AG04449 (cell line): ENCODE measurements around the gene PSME1.

Source experiments
- CTCF ChIA-PET: fragments of 350-600 bp; formaldehyde crosslinking; extraction: SDS; loops from one replicate; lab custom pipeline; 2021; ENCODE audit warnings: antibody characterized with exemption; lab: Yijun Ruan, JAX
- POLR2A ChIA-PET: fragments of 400-600, 350-600 bp; formaldehyde crosslinking; extraction: SDS; loops from one replicate; lab custom pipeline; 2020; ENCODE audit warnings: antibody characterized with exemption, inconsistent platforms; lab: Yijun Ruan, JAX
- DNase-seq: peaks from one replicate; pipeline ENCODE4 v3.0.0-alpha.2; 2010; ENCODE audit warnings: low read depth, low spot score
- H3K4me3 ChIP-seq: 2 replicates; pipeline ENCODE4 v1.5.1; 2011; ENCODE audit warnings: low read depth, mild to moderate bottlenecking, control low read depth, low read length
- TF ChIP-seq, protein P1 (sequence below): IDR thresholded peaks from one replicate; pipeline ENCODE4 v1.5.1; 2011; ENCODE audit warnings: mild to moderate bottlenecking, moderate library complexity, low read length, control low read depth, inconsistent platforms; ENCODE audit not compliant: insufficient read depth; ENCODE audit errors: missing control alignments

PSME1 gene

DNA sequence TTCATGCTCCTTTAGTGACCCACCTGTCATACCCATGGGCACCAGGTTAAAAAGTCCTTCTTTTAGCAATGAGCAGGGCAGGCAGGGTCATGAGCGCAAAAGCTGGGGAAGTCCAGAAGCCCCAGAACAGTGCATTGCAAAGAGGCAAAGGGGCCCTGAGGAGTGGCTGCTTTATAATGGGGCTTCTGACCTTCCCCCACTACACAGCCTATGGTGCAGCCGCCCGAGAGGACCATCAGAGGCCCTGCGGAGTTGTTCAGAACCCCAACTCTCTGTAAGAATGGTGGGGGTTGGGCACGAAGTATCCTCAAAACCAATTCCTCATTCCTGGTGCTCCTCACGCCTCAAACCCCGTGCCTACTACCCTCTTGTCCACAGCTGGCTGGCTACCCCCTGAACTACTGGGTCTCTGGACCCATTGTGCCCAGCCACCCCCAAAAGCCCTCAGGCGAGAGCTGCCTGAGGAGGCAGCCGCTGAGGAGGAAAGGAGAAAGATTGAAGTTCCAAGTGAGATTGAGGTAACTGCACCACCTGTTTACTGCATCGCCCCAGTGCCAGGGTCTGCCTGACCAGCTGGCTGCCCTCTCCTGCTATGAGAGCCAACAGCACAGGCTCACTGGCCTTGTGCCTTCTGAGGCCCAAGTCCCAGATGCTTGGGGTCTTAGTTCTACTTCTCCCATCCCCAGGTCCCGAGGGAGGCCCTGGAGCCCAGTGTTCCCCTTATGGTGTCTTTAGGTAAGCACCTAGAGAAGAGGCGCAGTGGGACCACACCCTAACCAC is 42.6 kb downstream of the PSME1 start:
- H3K4me3 ChIP-seq: no peak overlapping the region
- ChIA-PET CTCF (interaction anchor here (1.1 to 3.3 kb wide), 2 partner anchors 18 to 118 kb away, joined by 3 to 18 read pairs; partner anchors contain the start of gene IRF9), POLR2A (no interaction called here)
- no peak for DNase-seq
- TF ChIP-seq, protein P1, sequence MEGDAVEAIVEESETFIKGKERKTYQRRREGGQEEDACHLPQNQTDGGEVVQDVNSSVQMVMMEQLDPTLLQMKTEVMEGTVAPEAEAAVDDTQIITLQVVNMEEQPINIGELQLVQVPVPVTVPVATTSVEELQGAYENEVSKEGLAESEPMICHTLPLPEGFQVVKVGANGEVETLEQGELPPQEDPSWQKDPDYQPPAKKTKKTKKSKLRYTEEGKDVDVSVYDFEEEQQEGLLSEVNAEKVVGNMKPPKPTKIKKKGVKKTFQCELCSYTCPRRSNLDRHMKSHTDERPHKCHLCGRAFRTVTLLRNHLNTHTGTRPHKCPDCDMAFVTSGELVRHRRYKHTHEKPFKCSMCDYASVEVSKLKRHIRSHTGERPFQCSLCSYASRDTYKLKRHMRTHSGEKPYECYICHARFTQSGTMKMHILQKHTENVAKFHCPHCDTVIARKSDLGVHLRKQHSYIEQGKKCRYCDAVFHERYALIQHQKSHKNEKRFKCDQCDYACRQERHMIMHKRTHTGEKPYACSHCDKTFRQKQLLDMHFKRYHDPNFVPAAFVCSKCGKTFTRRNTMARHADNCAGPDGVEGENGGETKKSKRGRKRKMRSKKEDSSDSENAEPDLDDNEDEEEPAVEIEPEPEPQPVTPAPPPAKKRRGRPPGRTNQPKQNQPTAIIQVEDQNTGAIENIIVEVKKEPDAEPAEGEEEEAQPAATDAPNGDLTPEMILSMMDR: no peak

DNA sequence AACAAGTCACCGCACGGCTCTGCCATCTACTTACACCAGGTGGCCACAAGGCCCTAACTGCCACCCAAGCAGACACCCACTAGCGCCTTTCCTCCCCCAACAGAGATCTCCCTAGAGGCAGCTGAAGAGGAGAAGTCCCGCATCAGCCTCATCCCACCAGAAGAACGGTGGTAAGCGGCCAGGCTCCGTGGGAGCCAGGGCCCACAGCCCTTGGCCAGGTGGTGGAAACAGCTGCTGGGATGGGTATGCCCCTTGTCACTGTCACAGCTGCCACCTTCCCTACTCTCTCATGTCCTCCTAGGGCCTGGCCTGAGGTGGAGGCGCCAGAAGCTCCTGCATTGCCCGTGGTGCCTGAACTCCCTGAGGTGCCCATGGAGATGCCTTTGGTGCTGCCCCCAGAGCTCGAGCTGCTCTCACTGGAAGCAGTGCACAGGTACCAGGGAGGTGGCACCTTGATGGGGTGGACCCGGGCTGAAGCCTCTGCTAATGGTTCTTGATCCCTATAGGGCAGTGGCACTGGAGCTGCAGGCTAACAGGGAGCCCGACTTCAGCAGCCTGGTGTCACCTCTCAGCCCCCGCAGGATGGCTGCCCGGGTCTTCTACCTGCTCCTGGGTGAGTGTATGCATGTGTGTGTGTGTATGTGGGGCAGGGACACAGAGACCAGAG is 43.4 kb downstream of the PSME1 start:
- H3K4me3 ChIP-seq: no peak overlapping the region
- TF ChIP-seq, protein P1: no peak
- CTCF ChIA-PET: interaction anchor here (1.1 to 3.3 kb wide), 2 partner anchors 18 to 117 kb away, joined by 3 to 18 read pairs; partner anchors contain the start of gene IRF9
- POLR2A ChIA-PET: interaction anchor here (0.8 kb wide), 1 partner anchor 16 kb away, joined by 4 read pairs; no protein-coding TSS in a partner anchor
- no peak for DNase-seq

DNA sequence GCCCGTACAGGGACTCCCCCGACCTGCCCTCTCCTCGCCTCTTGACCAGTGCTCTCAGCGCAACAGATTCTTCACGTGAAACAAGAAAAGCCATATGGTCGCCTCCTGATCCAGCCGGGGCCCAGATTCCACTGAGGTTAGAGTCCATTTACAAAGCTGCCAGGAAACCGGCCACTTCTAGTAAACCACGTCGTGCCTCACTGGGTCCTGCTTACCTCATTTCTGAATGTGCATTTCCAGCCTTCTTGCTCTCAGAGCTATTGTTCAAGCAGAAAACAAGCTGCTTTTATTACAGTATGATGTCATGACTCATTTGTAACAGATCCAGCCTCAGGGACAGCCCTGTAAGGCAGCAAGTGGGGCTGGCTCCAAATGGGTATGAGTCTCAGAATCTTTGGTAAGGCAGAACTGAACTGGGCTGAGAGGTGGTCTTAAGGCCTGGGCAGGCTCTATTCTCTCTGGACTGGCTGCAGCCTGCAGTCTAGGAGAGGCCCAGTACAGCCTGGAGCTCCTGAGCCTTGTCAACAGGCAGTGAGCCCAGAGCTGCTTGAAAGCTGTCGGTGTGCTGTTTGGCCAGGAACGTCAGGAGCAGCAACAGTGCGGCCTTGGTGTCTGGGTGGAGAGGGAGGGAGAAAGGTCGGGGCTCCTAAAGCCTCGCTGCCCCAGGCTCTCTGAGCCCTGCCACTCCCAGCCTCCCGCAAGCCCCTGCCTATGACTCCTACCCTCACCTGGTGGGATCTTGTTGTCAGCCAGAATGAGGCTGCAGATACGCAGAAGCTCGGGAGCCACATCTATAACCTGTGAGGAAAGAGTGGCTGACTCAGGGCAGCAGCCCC is 44.2 kb downstream of the PSME1 start:
- no peak overlapping the region for H3K4me3 ChIP-seq
- peak; percentile 21 for DNase-seq
- ChIA-PET CTCF (interaction anchor here (3.3 kb wide), 1 partner anchor 19 kb away, joined by 18 read pairs; the partner anchor contains the start of gene IRF9), POLR2A (interaction anchor here (0.8 kb wide), 1 partner anchor 16 kb away, joined by 4 read pairs; no protein-coding TSS in a partner anchor)
- TF ChIP-seq, protein P1: no peak

DNA sequence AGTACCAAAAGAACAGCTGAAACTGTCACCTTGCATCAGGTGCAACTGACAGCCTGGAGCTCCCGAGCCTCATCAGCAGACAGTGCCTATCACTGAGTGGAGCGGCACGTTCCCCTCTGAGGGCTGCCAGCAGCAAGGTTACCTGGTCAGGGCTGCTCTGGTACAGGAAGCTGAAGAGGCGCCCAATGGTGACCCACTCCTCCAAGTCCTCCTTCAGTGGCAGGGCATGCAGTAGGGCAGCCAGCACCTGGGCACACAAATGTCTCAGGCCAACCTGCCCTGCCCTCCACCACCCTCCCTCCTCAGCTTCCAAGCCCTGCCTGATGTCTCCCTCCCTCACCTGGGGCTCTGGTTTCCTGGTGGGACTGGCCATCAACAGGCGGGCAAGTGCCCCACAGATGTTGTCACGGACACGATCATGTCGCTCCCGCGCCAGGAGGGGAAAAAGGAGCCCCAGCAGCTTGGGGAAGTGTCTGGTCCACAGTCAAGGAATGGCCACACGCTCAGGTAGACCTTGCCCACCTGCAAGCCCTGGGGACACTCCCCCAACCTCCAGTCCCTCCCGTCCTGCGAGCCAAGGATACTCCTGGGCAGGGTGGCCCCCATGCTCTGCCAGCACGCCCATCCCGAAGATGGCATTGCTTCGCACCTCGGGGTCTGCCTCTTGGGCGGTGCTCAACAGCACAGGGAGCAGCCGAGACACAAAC is 45.5 kb downstream of the PSME1 start:
- TF ChIP-seq, protein P1: no peak
- ChIA-PET CTCF (interaction anchor here (1.0 to 3.3 kb wide), 3 partner anchors 21 to 123 kb away, joined by 3 to 18 read pairs (median 4); partner anchors contain the start of gene IRF9), POLR2A (interaction anchor here (0.6 to 0.9 kb wide), 3 partner anchors 8 to 19 kb away, joined by 3 to 4 read pairs (median 4); partner anchors contain the start of gene TM9SF1)
- no peak for DNase-seq
- no peak overlapping the region for H3K4me3 ChIP-seq

DNA sequence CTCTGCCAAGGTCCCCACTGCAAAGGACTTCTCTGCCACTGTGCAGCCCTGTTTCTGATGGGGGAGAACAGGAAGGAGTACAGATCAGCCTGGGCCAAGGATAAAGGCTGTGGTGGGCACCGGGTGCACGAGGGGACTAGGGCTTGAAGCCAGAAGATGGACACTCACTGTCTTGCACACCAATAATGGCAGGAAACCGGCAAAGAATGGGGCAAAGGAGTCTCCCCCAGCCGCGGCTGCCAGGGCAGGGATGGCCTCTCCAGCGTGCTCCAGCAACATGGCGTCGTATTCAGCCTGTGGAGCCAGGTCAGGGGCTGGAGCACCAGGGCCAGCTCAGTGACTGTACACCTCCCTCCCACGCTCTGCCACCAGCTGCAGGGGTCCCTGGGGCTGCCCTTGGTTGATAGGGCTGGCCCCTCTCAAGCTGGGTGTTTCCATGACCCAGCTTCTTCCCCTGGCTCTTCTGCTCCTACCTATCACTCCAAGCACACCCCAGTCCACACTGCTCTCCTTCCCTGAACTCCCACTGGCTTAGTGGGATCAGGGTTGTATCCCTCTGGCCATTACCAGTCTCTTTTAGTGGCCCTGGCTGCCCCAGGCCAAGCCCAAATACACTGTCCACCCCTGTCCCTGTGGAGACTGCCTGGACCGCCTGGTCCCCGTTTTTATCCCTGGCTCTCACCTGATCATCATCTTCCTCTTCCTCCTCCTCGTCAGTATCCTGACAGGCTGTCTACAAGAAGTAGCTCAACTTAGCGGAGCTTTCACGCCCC is 46.3 kb downstream of the PSME1 start:
- CTCF ChIA-PET: interaction anchor here (1.1 to 7.5 kb wide), 2 partner anchors 21 to 115 kb away, joined by 4 to 60 read pairs; partner anchors contain the start of gene IRF9
- TF ChIP-seq, protein P1: no peak
- POLR2A ChIA-PET: interaction anchor here (0.9 kb wide), 1 partner anchor 9 kb away, joined by 4 read pairs; no protein-coding TSS in a partner anchor
- no peak for DNase-seq
- no peak overlapping the region for H3K4me3 ChIP-seq
